ENCODE results near the gene MRTO4.

- TF ChIP-seq CTCF (IDR thresholded peaks at IDR 0.05; ENCODE audit: low read length) (no peak), EZH2phosphoT487 (IDR thresholded peaks at IDR 0.05; ENCODE audit: low read length) (no peak)
Observed at GRCh38 chr1:19300211-19300610, 48.6 kb downstream of the MRTO4 start.

Measured in MM.1S (cell line).